GM21723 (cell line): ENCODE results near the gene LHX4.
"Not testable (repeated sequence)": the region's sequence is repeated elsewhere in the genome, so short reads cannot be mapped to it uniquely, and the experiment has no call there.

Experiments used
- ATAC-seq: cut with Tn5 transposase; IDR thresholded peaks from one replicate; pipeline ENCODE4 v1.9.1; 2021; ENCODE audit warnings: mild to moderate bottlenecking, moderate library complexity; ENCODE audit not compliant: unreplicated experiment

LHX4 gene

GRCh38 chr1:180196436-180197003, 33.5 kb upstream of the LHX4 start:
- ATAC-seq: no peak

- ATAC-seq: no peak
Observed at GRCh38 chr1:180197231-180197630, 32.8 kb upstream of the LHX4 start.

GRCh38 chr1:180198196-180198595, 31.9 kb upstream of the LHX4 start:
- ATAC-seq: no peak

GRCh38 chr1:180198611-180199010, 31.5 kb upstream of the LHX4 start:
- no peak for ATAC-seq

- no peak for ATAC-seq
Observed at GRCh38 chr1:180199018-180199417, 31.0 kb upstream of the LHX4 start.

- ATAC-seq: no peak
Observed at GRCh38 chr1:180201451-180202200, 28.4 kb upstream of the LHX4 start.

GRCh38 chr1:180202588-180202987, 27.5 kb upstream of the LHX4 start:
- not testable (repeated sequence) for ATAC-seq

GRCh38 chr1:180204231-180204630, 25.8 kb upstream of the LHX4 start:
- no peak for ATAC-seq

GRCh38 chr1:180206581-180206980, 23.5 kb upstream of the LHX4 start:
- ATAC-seq: no peak

GRCh38 chr1:180208264-180208663, 21.8 kb upstream of the LHX4 start:
- ATAC-seq: no peak

GRCh38 chr1:180210008-180210620, 19.9 kb upstream of the LHX4 start:
- ATAC-seq: no peak

- ATAC-seq: no peak
Observed at GRCh38 chr1:180211156-180211859, 18.8 kb upstream of the LHX4 start.

GRCh38 chr1:180211860-180212229, 18.2 kb upstream of the LHX4 start:
- ATAC-seq: no peak

GRCh38 chr1:180213401-180214170, 16.5 kb upstream of the LHX4 start:
- ATAC-seq: no peak

- ATAC-seq: no peak
Observed at GRCh38 chr1:180215856-180216625, 14.0 kb upstream of the LHX4 start.

- ATAC-seq: no peak
Observed at GRCh38 chr1:180217006-180217405, 13.1 kb upstream of the LHX4 start.

GRCh38 chr1:180218806-180219765, 11.0 kb upstream of the LHX4 start:
- ATAC-seq: no peak

GRCh38 chr1:180219776-180220175, 10.3 kb upstream of the LHX4 start:
- ATAC-seq: no peak

- no peak for ATAC-seq
Observed at GRCh38 chr1:180221462-180221861, 8.6 kb upstream of the LHX4 start.
